Left lobe of liver (tissue), 2 donors: ENCODE measurements around the gene PCOLCE2. TPM values are rescaled to one million over a fixed set of nuclear protein-coding genes. Genes with fewer than 3 reads are reported as not detected.
"Not testable (repeated sequence)": the region's sequence is repeated elsewhere in the genome, so short reads cannot be mapped to it uniquely, and the experiment has no call there.

Experiments used
- ATAC-seq: fragments of 200-7000 bp; cut with Tn5 transposase; one replicate; pipeline ENCODE4 v1.9.1; 2020; ENCODE audit warnings: mild to moderate bottlenecking, moderate library complexity
- DNase-seq: peaks from one replicate; pipeline ENCODE4 v3.0.0-alpha.2; 2020; ENCODE audit warnings: low spot score
- total RNA-seq: library from RNA; stranded (reverse); gene quantifications from one replicate; pipeline ENCODE4 v1.2.1, GENCODE V29; 2021
- donor health status: DM: no; HTN: no; CAD: no; lungs with moderate emphysema.
- donor health status: DM: no; HTN: yes; CAD: no.

PCOLCE2 gene
- total RNA-seq, 1 donor from 2014 or later = 8.2 TPM

DNA sequence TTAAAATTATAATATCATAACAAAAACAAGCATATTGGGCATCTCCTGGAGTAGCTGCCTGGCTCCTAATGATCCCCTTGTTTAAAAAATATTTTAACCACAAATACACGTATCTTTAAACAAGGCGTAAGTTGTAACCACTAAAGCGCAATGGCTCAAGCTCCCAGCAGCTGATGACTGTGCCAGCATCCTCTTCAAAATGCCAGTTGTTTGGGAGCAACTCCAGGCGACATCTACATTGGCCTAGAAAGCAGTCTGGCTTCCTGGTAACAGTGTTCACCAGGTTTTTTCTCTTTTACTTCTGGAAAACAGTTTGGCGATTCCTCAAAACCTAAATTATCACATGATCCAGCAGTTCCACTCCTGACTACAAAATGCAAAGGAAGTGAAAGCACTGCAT, 13.8 kb downstream of the PCOLCE2 start:
- DNase-seq = no peak

DNA sequence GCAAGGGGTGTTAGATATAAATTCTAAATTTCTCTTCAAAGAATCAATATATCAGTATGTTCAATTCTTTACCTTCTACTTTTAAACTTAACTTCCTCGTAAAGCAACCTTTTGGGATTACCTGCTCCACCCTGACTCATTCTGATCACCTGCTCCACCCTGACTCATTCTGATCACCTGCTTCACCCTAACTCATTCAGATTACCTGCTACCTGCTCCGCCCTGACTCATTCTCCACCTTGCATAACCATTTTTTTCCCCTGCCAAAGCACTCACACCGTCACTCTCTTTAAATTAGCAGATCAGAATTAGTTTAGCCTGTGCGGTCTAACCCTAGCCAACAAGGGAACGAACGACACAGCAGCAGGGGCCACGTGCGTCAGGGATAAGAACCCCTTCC, 20.5 kb downstream of the PCOLCE2 start:
- not testable (repeated sequence) for ATAC-seq, DNase-seq

More for the DNA sequence above, 13.8 kb downstream of the PCOLCE2 start:
- no peak for ATAC-seq

DNA sequence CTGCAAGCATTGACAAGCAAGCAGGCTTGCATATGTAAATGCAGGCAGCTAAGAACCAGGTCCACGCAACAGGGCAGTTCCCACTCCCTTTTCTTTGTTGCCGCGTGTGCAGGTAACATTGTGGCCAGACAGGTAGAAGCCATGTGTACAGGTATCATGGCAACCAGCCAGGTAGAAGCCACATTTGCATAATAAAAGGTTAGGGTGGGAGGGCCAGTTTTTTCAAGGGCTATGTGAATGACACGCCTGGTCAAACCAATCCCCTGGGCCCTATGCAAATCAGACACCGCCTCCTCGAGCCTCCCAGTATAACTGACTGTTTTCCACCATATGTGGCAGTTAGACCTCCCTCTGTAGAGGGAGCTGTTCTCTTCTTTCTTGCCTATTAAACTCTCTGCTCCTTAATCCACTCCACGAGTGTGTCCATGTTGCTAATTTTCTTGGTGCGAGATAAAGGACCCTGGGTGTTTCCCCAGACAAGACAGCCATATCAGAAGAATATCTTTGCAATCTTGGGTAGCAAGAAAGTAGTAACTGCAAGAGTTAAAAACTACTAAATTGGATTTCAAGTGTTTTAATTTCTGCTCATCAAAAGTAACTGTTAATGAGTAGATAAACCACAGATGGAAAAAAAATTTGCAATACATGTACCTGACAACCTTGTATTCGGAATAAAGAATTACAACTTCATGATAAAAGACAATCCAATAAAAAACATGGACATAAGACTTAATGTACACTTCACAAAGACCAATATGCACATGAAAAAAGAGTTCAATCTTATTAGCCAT, 21.8 kb downstream of the PCOLCE2 start:
- no peak for ATAC-seq
- no peak for DNase-seq

DNA sequence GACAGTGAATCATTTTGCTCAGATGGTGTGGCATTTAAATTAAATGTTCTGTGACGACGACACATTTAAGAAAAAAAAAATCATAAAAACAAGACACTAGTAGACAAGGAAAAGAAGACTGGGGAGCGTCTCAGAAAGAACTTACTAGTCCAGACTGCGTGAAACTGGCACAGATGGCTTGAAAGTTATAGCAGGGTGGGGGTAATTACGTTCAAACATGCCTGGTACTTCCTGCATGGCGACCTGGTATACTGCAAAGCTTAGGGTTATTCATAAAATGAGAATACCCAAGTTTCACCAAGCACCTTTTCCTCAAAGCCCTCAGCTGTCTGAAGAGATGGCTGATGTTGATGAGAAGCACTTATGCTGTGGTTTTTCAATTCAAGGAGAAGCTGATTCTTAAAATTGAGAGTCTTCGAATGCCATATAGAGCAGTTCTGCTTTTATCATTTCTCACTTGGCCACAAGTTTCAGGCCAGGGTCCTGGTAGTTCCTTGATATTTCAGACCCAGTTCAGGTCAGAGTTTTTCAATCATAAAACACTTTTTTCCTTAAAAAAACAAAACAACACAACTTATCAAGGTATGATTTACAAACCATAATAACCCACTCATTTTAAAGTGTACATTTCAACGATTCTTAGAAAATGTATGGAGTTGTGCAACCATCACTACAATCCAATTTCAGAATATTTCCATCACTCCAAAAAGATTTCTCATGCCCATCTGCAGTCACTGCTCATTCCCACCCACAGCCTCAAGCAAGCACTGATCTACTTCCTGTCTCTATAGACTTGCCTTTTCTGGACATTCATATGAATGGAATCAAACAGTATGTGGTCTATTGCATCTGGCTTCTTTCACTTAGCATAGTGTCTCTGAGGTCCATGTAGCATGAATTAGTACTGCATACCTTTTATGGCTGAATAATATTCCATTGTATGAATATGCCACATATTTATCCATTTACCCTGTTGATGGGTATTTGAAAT, 24.7 kb downstream of the PCOLCE2 start:
- DNase-seq (no peak), ATAC-seq (no peak)

DNA sequence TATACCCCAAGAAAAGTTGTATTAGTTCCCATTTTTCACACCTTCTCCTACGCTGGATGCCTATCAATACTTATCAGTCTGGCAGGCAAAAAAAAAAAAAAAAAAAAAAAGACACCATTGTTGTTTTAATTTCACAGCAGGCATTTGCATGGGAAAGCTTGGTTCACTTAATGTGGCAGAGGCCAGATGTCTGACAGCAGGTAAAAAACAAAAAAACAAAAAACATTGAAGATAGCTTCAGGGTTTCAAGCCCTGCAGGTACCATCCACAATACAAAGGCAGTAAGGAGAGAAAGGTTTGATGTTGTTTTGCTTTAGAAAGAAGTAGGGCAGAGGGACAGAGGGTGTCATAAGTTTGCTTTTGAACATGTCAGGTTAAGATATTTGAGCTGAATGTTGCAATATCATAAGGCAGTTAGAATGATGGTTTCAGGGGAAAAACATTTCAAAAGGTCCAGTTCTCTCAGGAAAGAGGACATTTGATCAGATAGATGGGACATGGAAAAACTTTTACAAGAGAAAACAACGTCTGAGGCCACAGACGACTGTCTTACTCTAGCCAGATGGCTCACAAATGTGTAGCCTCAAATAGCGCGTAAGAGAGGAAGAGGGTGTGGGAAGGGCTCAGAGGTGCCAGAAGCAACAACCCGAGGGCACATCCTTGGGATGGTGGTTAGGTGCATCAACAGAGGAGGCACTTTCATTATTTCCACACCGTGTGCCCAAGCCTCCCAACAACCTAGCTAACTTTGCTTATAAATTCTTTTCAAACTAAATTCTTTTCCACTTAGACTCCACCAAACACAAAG, 25.7 kb downstream of the PCOLCE2 start:
- ATAC-seq (peak; percentile 33), DNase-seq (no peak)

DNA sequence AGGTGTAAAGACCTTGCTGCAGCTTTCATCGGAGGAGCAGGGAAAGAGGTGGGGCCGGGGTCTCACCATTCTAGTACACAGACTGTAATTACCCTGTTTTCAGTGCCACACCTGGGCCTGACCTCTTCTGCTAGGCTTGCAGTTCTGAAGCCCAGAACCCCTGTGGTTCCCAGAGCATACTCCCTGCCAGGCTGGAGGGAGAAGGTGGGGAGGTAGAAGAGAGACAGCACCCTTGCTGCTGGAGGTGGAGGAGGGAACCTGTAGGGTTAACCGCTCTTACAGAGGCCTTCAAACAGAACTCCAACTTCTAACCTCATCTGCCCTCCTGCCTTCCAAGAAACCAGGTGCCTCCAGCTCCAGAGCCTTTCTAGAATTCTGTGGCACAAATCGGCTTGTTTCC, 27.0 kb downstream of the PCOLCE2 start:
- no peak for DNase-seq
- ATAC-seq = no peak

DNA sequence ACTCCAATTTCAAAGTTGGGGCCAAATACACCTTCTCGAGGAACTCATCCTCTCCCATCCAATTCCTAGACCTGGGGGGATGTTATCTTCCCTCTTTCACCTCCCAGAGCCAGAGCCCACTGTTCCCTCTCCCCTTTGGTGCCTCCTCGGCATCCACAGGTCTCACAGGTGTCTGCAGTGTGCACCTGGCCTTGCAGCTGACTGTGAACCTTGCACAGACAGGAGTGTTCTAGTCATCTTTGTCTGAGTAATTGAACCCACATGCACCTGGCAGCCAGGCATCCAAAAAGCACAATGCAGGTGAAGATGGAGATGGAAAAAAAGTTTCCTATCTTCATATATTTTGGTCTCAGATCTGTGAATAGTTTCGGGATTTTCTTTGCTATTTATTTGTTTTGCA, 30.8 kb downstream of the PCOLCE2 start:
- no peak for DNase-seq
- no peak for ATAC-seq

DNA sequence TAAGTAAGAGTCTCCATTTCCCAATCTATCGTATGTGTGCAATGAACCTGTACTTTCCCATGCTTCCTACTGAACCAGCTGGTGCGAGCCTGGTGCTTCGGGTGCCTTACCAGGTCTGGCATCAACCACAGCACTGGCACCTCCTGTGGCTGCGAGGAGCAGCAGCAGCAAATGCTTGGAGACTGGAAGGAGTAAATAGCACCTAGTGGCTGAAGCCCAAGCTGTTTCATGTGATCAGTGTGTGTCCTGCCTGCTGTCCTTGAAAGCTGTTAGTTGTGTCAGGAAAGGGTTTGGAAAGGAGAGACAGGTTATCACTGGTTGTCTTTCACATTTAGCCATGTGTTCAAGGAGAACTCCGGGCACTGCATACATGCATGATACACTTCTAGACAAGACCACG, 31.8 kb downstream of the PCOLCE2 start:
- ATAC-seq = peak; percentile 93
- peak; percentile 75 for DNase-seq

DNA sequence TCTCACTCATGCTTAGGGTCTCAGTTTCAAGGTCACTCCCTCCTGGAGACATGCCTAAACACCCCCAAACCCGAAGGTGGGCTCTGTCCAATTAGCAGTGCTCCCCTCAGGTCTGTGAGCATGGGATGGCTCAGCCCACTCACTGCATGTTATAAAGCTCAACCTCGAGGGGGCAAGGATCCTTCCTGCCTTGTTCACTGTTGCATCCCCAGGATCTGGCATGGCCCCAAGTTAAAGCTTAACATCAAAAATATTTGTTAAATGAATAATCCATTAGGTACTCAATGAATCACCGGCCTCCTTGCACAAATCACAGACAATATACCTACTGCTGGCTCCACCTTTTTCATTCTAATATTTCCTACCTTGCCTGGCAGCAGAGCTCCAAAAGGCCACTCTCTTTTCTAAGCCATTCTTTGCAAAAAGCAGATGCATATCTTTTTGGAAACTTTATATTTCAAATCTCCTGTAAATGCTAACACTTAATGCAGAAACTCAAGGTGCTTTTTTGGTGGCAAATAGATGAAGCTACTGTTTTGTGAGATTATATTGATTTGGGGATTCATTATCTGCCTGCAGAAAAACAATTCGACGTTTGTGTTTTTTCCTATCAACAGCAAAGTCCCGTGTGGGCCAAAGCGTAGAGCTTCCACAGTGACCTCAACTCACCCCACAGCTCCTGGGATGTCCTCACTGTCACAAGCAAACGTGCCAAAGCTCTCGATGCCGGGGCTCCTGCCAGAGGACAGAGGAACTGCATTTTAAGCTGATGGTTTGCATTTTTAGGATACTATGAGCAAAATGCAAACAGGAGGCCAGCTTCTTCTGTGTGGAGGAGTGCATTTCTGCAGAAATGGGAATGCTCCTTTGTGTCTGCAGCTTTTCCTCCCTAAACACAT, 35.4 kb downstream of the PCOLCE2 start:
- ATAC-seq (peak; percentile 88), DNase-seq (peak; percentile 83)

DNA sequence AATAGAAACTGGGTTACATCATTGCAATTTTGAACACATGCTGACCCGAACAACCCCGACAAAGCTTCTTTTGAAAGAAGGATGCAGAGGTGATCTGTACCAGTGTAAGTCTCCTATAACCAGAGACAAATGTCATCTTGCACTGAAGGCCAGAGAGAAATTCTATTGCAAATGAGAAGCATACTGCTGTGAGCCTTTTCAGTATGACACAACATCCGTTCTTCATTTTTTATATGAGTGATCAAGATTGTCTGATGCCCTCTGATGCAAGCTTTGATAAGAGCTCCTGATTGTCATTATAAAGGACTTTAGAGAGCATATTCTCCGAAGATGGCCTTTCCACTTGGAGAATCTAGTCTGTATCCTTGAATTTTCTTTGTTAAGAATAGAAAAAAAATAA, 36.9 kb downstream of the PCOLCE2 start:
- no peak for ATAC-seq
- no peak for DNase-seq

DNA sequence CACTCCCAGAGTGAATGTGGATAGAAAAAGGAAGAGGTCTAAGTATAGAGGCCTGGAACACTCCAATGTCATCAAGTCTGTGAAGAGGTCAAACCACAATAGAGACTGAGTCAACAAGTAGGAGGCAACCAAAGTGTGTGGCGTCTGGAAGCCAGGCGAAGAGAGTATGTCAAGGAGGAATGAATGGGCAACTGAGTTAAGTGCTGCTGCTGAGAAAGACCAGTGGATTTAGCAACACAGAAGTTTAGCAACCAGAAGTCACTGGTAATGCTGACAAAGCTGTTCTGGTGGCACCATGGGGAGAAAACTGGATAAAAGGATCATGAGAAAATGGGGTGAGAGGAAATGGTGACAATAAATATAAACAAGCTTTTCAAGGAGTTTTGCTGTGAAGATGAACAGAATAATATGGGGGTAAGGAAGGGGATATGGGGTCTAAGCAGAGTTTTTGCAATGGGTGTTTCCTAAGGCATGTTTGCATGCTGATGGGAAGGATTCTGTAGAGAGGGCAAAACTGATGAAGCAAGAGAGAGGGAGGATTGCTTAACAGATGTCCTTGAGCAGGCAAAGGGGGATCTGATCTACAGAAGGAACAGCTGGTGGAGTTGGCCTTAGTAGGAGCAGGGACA, 38.4 kb downstream of the PCOLCE2 start:
- DNase-seq (no peak), ATAC-seq (peak; percentile 34)

DNA sequence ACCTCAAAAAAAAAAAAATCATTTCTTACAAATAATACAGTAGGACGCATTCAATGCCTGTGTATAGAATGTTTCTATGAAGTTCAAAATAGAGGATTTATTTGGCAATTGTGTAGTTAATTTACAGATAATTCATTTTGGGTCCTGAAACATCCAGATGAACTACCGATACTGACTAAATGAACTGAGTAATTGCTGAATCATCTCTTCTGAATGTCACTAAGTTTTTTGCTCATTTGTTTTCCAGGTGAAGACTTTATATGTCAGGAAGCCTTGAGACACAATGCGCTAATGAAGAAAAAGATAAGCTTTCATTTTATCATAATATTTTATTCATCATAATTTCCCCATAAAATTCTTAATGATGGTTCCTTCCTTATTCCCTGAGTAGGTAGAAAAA, 39.7 kb downstream of the PCOLCE2 start:
- DNase-seq = no peak
- ATAC-seq = no peak

DNA sequence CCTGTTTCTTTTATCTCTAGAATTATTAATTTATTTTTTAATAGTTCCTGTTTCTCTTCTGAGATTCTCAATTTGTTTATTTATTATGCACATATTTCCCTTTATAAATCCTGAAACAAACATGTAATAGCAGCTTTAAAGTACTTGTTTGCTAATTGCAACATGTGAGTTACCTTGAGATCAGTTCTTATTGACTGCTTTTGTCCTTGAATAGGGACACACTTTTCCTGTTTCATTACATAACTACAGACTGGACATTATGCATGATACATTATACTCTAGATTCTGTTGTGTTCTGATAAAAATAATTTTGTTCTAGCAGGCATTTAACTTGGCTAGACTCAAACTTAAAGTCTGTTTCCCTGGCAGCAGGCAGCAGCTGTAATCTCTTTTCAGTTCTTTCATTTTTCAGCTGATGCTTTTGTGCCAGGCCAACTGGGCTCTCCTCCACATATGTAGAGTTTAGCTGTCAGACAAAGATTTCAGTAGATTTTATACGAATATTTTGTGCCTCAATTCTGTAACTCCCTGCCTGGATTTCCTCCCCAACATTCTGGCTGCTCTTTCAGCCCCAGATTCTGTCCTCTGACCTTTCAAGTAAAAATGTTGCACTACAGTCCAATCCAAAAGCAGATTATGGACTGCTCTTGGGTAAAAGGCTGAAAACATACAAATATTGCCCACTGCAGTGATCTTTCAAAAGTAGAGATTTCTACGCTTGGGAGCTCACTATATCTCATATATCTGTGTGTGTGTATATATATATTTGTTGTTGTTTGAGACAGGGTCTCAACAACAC, 41.9 kb downstream of the PCOLCE2 start:
- DNase-seq = no peak

DNA sequence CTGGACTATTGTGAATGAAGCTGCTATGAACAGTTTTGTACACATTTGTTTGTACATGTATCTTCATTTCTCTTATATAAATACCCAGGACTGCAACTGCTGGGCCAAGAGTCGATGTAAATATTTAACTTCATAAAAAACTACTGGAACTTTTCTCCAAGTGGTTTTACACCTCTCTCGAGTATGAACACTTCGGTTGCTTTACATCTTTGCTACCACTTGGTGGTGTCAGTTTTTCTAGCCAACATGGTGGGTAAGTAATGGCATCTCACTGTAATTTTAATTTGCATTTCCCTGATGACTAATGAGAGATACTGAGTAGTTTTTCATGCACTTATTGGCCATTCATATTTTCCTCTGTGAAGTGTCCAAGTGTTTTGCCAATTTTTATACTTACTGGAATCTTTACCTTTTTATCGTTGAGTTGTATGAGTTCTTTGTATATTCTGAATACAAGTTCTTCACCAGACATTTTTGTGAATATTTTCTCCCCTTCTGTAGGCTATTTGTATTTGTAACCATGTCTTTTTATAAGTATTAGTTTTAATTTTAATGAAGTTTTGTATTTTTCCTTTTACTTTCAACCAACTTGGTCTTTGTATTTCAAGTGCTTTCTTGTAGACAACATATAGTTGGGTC, 44.4 kb downstream of the PCOLCE2 start:
- ATAC-seq = peak; percentile 58

More for the DNA sequence above, 41.9 kb downstream of the PCOLCE2 start:
- peak; percentile 71 for ATAC-seq

DNA sequence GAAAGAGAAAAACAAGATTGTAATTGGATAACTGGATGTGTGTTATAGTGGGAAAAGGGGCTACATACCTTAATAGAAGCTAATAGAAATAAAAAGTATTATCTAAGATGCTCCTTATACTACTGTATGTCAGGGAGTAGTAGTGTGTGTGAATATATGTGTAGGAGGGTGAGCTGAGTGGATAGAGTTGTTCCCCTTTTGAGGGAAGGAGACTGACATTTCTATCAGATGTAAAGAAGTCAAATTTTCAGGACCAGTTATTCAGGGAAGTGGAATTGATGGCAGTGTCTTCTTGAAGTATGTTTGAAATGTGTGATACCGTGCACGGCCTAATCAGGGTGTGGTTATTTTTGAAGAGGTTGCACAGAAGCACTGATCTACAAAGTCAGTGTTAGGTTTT, 49.1 kb downstream of the PCOLCE2 start:
- DNase-seq (no peak), ATAC-seq (no peak)

More for the DNA sequence above, 44.4 kb downstream of the PCOLCE2 start:
- no peak for DNase-seq

DNA sequence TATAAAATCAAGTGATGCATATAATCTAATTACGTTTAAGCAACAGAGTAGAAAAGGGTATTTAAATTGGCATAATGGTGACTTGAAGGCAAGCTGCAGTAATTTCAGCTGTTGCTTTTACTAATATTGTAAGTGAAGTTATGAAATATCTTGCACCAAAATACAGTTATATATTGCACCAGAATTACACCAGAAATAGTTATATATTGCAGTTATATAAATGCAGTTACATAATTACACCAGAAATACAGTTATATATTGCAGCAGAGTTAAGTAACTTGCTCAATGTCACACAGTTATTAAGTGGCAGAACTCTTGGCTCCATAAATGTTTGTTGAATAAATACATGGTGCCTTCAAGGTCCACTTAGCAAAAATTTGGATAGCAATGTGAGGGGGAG, 51.4 kb downstream of the PCOLCE2 start:
- ATAC-seq = no peak
- no peak for DNase-seq

DNA sequence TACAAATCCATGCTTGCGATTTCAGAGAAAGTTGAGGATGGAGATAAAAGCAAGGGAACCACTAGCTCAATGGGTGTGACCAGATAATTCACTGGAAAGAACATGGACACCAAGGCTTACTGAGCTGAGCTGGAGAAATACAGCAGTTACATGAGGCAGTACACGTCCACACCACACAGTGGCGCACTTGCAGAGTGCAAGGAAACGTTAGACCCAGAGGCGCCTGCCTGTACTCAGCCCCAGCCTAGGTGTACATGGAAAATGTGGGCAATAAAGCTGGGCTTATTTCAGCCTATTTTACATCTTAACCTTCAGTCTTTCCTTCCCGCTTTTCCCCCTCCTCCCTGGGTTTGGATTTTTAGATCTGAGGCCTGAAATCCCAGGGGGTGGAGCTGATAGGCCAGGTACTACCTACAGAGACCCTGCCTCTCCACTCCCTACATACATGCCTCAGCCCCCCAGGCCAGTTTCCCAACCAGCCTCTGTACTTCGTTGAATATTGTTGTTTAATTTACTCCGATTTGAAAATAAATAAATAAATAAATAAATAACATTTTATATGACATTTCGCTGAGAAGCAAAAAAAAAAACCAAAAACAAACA, 60.1 kb downstream of the PCOLCE2 start:
- peak; percentile 100 for ATAC-seq
- peak; percentile 84 for DNase-seq

DNA sequence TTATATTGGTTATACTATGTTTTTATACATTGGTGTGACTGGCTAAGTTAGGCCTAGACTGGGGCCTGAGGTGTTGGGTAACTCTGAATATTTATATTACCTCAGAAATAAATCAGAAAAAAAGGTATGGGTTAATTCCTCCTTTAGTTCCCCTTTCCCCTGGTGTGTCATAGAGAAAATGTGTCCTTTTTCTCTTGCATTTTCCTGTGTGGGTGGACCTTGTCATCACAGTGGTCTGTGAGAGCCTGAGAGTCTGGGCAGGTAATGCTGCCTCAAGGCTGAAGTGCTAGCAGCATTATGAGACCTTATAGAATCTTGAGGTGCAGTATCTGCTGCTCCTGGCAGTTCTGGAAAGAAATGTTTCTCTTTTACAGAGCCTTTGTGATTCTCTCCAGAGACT, 69.7 kb downstream of the PCOLCE2 start:
- ATAC-seq = no peak

More for the DNA sequence above, 69.7 kb downstream of the PCOLCE2 start:
- DNase-seq = no peak
